HepG2 (cell line): ENCODE results near the gene SEC14L1. TPM values are rescaled to one million over a fixed set of nuclear protein-coding genes. Genes with fewer than 3 reads are reported as not detected.

Source experiments
- CAMTA2 ChIP-seq: sonication (generic); formaldehyde crosslinking; IDR thresholded peaks from 2 replicates; pipeline ENCODE4 v1.4.0; 2020; ENCODE audit warnings: mild to moderate bottlenecking, missing genetic modification reagents, borderline replicate concordance
- CREB3 ChIP-seq: sonication (generic); formaldehyde crosslinking; IDR thresholded peaks from 2 replicates; pipeline ENCODE4 v1.5.0; 2020; ENCODE audit warnings: missing genetic modification reagents
- DRAP1 ChIP-seq: IDR thresholded peaks from 2 replicates; pipeline ENCODE4 v1.6.1; 2016; ENCODE audit warnings: missing genetic modification reagents, missing compliant biosample characterization
- IRF1 ChIP-seq: sonication (generic); formaldehyde crosslinking; IDR thresholded peaks from 2 replicates; pipeline ENCODE4 v1.4.0; 2020; ENCODE audit warnings: low read depth, mild to moderate bottlenecking, missing genetic modification reagents
- MXI1 ChIP-seq: IDR thresholded peaks from 3 replicates; pipeline ENCODE4 v1.6.1; 2012; ENCODE audit warnings: low read depth, low read length, inconsistent platforms, borderline replicate concordance
- POLR2A ChIP-seq, 2 experiments: IDR thresholded peaks; 2 replicates each; pipeline ENCODE4 v1.6.1; 2011; ENCODE audit warnings: low read depth in 2 of 2, low read length in 2 of 2, mild to moderate bottlenecking in 1 of 2, moderate library complexity in 1 of 2; ENCODE audit not compliant: insufficient read depth in 1 of 2
- RCOR2 ChIP-seq: IDR thresholded peaks from 2 replicates; pipeline ENCODE4 v1.6.1; 2016; ENCODE audit warnings: missing biosample characterization, missing genetic modification reagents
- RORA ChIP-seq: sonication (generic); formaldehyde crosslinking; IDR thresholded peaks from 2 replicates; pipeline ENCODE4 v1.5.0; 2020; ENCODE audit warnings: mild to moderate bottlenecking, missing genetic modification reagents, moderate library complexity
- SIN3B ChIP-seq: fragments of 150-350 bp; IDR thresholded peaks from 2 replicates; pipeline ENCODE4 v1.6.1; 2014; ENCODE audit warnings: low read length
- SOX6 ChIP-seq, 2 experiments: fragments of 450-650 bp in 1 of 2; sonication (generic) in 1 of 2; formaldehyde crosslinking in 1 of 2; IDR thresholded peaks; 2 replicates each; pipeline versions ENCODE4 v1.4.0 to v1.6.1; 2017 to 2020; ENCODE audit warnings: antibody characterized with exemption in 1 of 2, mild to moderate bottlenecking in 1 of 2, missing genetic modification reagents in 1 of 2
- TRIM22 ChIP-seq: fragments of 450-650 bp; IDR thresholded peaks from 2 replicates; pipeline ENCODE4 v1.6.1; 2017
- ZBTB10 ChIP-seq: sonication (generic); formaldehyde crosslinking; IDR thresholded peaks from 2 replicates; pipeline ENCODE4 v1.4.0; 2020; ENCODE audit warnings: missing genetic modification reagents, borderline replicate concordance
- ZC3H13 ChIP-seq: sonication (generic); formaldehyde crosslinking; IDR thresholded peaks from 2 replicates; pipeline ENCODE4 v1.8.1; 2023; ENCODE audit warnings: mild to moderate bottlenecking, missing genetic modification reagents, moderate library complexity
- ZHX2 ChIP-seq, 2 experiments: sonication (generic) in 1 of 2; formaldehyde crosslinking in 1 of 2; IDR thresholded peaks; 2 replicates each; pipeline versions ENCODE4 v1.6.1 to v1.9.0; 2014 to 2022; ENCODE audit warnings: antibody characterized with exemption in 1 of 2, borderline replicate concordance in 1 of 2, inconsistent platforms in 1 of 2, low read depth in 1 of 2, missing genetic modification reagents in 1 of 2
- ZNF234 ChIP-seq: sonication (generic); formaldehyde crosslinking; conservative IDR thresholded peaks from 2 replicates; pipeline ENCODE4 v1.5.1; 2020; ENCODE audit warnings: mild to moderate bottlenecking, missing genetic modification reagents
- polyA plus RNA-seq, 8 experiments: library from polyadenylated mRNA; depleted of rRNA in 3 of 8; stranded (reverse) in 7 of 8; unstranded in 1 of 8; fragments of >200 nt; fragmentation: Illumina TruSeq in 4 of 8; extraction: Trizol in 4 of 8; gene quantifications; 2 replicates each; pipeline versions ENCODE4 v1.2.1 to v1.2.3, GENCODE V29; 2011 to 2016; ENCODE audit warnings: low read depth in 4 of 8, missing spikeins in 1 of 8, mixed read lengths in 1 of 8; ENCODE audit not compliant: insufficient read depth in 1 of 8
- total RNA-seq, 5 experiments: library from RNA; depleted of rRNA; stranded (reverse); fragments of >200 nt; fragmentation: Illumina TruSeq; extraction: Trizol; gene quantifications; 2 replicates each; pipeline ENCODE4 v1.2.3, GENCODE V29; 2016; ENCODE audit warnings: low read depth in 1 of 5

SEC14L1 gene
- total and polyA plus RNA-seq, 2 of the 13 experiments (the other 11 are each of a cell fraction or from before 2014, with no cell fraction given): 26.3 to 43.9 TPM

- TF ChIP-seq ZHX2 (IDR thresholded peaks at IDR 0.05; ENCODE audit: low read depth) (no peak), ZHX2 (CRISPR knock-in tag; IDR thresholded peaks at IDR 0.05; ENCODE audit: borderline replicate concordance) (no peak), SIN3B (0 out of 2 replicates have a peak, but pooled peaks have one; percentile 35), CAMTA2 (CRISPR knock-in tag) (no peak), DRAP1 (CRISPR knock-in tag) (no peak), MXI1 (no peak), ZBTB10 (no peak), RCOR2 (CRISPR knock-in tag) (no peak), POLR2A (IDR thresholded peaks at IDR 0.05; ENCODE audit: insufficient read depth in 1 of 2, low read depth in 2 of 2, low read length in 2 of 2) (no peak), IRF1 (CRISPR knock-in tag) (no peak), RORA (no peak), SOX6 (IDR thresholded peaks at IDR 0.05) (no peak), SOX6 (CRISPR knock-in tag; IDR thresholded peaks at IDR 0.05) (no peak), ZNF234 (CRISPR knock-in tag) (no peak), CREB3 (CRISPR knock-in tag) (no peak), TRIM22 (no peak), ZC3H13 (CRISPR knock-in tag) (no peak)
These were observed at the start of gene SEC14L1 (continued) for GRCh38 chr17:77140878-77141767.
